ENCODE results near the gene ENSA. TPM values are rescaled to one million over a fixed set of nuclear protein-coding genes. Genes with fewer than 3 reads are reported as not detected.
"Not testable (repeated sequence)": the region's sequence is repeated elsewhere in the genome, so short reads cannot be mapped to it uniquely, and the experiment has no call there.

ENSA gene
- total RNA-seq, 1 donor from 2014 or later: 126 TPM

DNA sequence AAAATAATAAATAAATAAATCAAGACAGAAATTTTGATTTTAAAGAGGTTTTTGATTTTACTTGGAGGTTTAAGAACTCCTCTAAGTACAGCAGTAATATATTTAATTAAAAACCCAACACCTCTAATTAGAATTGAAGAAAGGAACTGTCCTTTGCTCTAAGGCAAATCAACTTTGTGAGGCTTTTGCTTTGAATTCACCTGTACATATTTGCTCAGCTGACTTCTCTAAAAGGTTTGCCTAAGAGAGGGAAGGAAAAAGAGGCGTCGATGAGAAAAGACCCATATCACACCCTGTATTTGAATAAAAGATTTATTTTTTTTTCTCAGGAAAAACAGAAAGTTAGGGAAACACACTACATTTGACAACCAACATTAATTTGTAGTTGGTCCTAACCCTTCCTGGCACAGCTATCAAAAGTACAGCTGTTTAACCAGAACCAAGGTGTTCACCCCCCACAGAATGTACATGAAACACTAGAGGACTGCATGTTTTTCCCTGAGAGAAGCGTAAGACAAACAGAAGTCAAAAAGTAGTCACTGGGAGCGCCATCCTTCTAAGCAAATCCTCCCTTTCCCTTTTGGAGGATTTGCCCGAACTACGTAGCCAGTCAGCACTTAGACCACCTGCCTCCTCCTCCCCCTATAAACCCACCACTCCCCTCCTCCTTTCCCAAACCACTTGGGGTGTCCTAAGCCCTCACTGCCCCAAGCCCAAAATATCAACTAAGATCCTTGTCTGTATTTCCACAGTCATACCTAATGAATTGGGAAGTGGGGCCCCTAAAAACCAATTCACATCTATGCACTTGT is 54.9 kb downstream of the ENSA start:
- no peak for DNase-seq
- intact Hi-C loops (cut with micrococcal nuclease): loop anchor here (5.0 kb wide), 1 partner anchor 48 kb away; no protein-coding TSS in a partner anchor

DNA sequence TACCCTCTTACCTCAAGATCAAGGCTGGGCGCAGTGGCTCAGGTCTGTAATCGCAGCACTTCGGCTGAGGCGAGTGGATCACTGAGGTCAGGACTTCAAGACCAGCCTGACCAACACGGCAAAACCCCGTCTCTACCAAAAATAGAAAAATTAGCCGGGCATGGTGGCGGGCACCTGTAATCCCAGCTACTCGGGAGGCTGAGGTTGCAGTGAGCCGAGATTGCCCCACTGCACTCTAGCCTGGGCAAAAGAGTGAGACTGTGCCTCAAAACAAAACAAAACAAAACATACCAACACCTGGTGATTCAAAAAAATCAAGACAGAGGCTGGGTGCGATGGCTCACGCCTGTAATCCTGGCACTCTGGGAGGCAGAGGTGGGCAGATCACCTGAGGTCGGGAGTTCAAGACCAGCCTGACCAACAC is 55.8 kb downstream of the ENSA start:
- ATAC-seq; DNase-seq; intact Hi-C loops (cut with micrococcal nuclease): not testable (repeated sequence)

More for the DNA sequence above, 54.9 kb downstream of the ENSA start:
- no peak for ATAC-seq

DNA sequence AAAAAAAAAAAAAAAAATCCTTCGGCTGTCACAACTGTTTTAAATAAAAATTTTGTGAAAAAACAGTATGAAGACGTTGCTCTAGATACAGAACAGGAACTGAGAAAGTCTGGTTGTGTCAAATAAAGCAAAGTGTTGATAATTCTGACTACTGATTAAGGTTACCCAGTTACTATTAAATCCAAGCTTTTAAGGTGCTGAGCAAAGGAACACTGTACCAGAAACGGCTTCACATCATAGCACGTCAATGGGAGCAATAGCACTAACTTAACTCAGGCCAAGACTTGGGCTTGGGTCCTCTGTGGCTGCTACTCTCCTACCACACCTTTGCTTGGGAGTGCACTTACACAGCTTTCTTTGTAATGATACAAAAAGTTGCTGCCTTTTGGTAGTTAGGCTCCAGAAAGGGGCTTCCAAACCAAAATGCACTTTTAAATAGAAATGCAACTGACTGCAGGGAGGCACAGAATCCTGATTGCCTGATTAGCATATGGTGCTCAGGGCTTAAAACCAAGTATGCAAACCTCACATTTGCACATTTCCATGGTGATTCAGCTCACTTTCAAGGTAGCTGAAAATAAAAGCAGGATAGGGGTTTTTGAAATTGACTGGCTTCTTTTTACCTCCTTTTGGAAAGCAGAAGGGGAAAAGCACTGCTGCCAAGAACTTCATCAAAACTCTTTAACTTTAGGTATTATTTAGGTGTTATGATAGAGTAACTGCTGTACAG is 56.3 kb downstream of the ENSA start:
- no peak for DNase-seq
- intact Hi-C loops (cut with micrococcal nuclease): no loop called here
- no peak for ATAC-seq

Other genes with a start within 250 kb of the ENSA start
- 31.3 TPM for gene TARS2, start 142.2 kb downstream of the ENSA start, total RNA-seq
- 14.0 TPM for gene ECM1, start 121.5 kb downstream of the ENSA start, total RNA-seq
- gene FALEC, start 113.9 kb downstream of the ENSA start, total RNA-seq: not detected
- gene ADAMTSL4, start 80.2 kb downstream of the ENSA start, total RNA-seq: 77.7 TPM
- gene MCL1, start 50.0 kb downstream of the ENSA start, total RNA-seq: 93.5 TPM
- gene GOLPH3L, start 67.5 kb upstream of the ENSA start, total RNA-seq: 15.1 TPM
- 0.37 TPM for gene HORMAD1, start 91.3 kb upstream of the ENSA start, total RNA-seq
- 30.7 TPM for gene CTSS, start 136.2 kb upstream of the ENSA start, total RNA-seq
- 6.4 TPM for gene CTSK, start 178.6 kb upstream of the ENSA start, total RNA-seq
- 27.9 TPM for gene ARNT, start 247.0 kb upstream of the ENSA start, total RNA-seq